Measurements from ENCODE around the gene DNM3. TPM values are rescaled to one million over a fixed set of nuclear protein-coding genes. Genes with fewer than 3 reads are reported as not detected.

Gene DNM3
- total and polyA plus RNA-seq, 2 donors (not counting 1 experiment from before 2014, with no cell fraction given), result 1.0 to 1.3 TPM

GRCh38 chr1:171792656-171793369 lies 48.5 kb upstream of the DNM3 start:
- intact Hi-C loops (cut with micrococcal nuclease), result no loop called here
- peaks cover 5% of the 10 kb centered on the region for H3K79me2 ChIP-seq (ENCODE audit: control insufficient read depth, insufficient read depth, low read length)
- DNase-seq, result no peak
- Mint-ChIP-seq H3K4me3 (no peak overlapping the region), H3K9me3 (ENCODE audit: insufficient read depth) (no peaks in the 10 kb centered on the region), H3K27me3 (no peaks in the 10 kb centered on the region), H3K4me1 (no peaks in the 10 kb centered on the region), H3K27ac (no peak overlapping the region)
- H3K4me2 ChIP-seq (replicated peaks; ENCODE audit: low read depth, low read length, poor library complexity, severe bottlenecking), result no peak overlapping the region
- POLR2A ChIA-PET, result no interaction called here
- no peak for ATAC-seq (ENCODE audit: low read depth)
- TF ChIP-seq EZH2 (IDR thresholded peaks at IDR 0.05; ENCODE audit: borderline replicate concordance, insufficient read depth, low read depth, low read length, poor library complexity, severe bottlenecking), result no peak
- TF ChIP-seq, protein P1, sequence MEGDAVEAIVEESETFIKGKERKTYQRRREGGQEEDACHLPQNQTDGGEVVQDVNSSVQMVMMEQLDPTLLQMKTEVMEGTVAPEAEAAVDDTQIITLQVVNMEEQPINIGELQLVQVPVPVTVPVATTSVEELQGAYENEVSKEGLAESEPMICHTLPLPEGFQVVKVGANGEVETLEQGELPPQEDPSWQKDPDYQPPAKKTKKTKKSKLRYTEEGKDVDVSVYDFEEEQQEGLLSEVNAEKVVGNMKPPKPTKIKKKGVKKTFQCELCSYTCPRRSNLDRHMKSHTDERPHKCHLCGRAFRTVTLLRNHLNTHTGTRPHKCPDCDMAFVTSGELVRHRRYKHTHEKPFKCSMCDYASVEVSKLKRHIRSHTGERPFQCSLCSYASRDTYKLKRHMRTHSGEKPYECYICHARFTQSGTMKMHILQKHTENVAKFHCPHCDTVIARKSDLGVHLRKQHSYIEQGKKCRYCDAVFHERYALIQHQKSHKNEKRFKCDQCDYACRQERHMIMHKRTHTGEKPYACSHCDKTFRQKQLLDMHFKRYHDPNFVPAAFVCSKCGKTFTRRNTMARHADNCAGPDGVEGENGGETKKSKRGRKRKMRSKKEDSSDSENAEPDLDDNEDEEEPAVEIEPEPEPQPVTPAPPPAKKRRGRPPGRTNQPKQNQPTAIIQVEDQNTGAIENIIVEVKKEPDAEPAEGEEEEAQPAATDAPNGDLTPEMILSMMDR (IDR thresholded peaks at IDR 0.05), result no peak
- no peak overlapping the region for H3K27ac ChIP-seq (ENCODE audit: low read length in 2 of 2)
- H3K4me3 ChIP-seq (ENCODE audit: control extremely low read depth in 1 of 5, extremely low read depth in 1 of 5, insufficient read depth in 1 of 5, low read depth in 2 of 5, low read length in 4 of 5), result no peak overlapping the region
- CTCF ChIA-PET, result interaction anchor here (0.8 kb wide), 1 partner anchor 9 kb away, joined by 3 read pairs; no protein-coding TSS in a partner anchor
- H3K9ac ChIP-seq (ENCODE audit: low read length), result no peak overlapping the region
- no peaks in the 10 kb centered on the region for H3K27me3 ChIP-seq (replicated peaks in 1 of 4; ENCODE audit: control extremely low read depth in 1 of 4, control insufficient read depth in 3 of 4, insufficient read depth in 4 of 4, low read length in 3 of 4)
- peaks cover 5% of the 10 kb centered on the region for H4K20me1 ChIP-seq (ENCODE audit: control insufficient read depth, insufficient read depth, low read length, poor library complexity, severe bottlenecking)
- WGBS (ENCODE audit: insufficient coverage), result 95% methylated on average over 4 of the region's 7 CpGs
- H3K4me1 ChIP-seq (ENCODE audit: control insufficient read depth in 2 of 2, insufficient read depth in 2 of 2, low read length in 2 of 2), result no peaks in the 10 kb centered on the region
- no peaks in the 10 kb centered on the region for H3K9me3 ChIP-seq (ENCODE audit: control extremely low read depth in 1 of 3, control insufficient read depth in 2 of 3, insufficient read depth in 1 of 3, low read length in 2 of 3)
- no peak overlapping the region for H2AFZ ChIP-seq (ENCODE audit: insufficient read depth, low read depth, low read length, poor library complexity, severe bottlenecking)
- H3K36me3 ChIP-seq (replicated peaks in 1 of 2; ENCODE audit: control extremely low read depth in 1 of 2, control insufficient read depth in 1 of 2, extremely low read depth in 1 of 2, insufficient read depth in 2 of 2, low read length in 1 of 2), result peaks cover 22 to 96% of the 10 kb centered on the region in 2 experiments

GRCh38 chr1:171793636-171794035 lies 47.7 kb upstream of the DNM3 start:
- intact Hi-C loops (cut with micrococcal nuclease), result no loop called here
- Histone ChIP-seq H3K36me3 (replicated peaks in 1 of 2; ENCODE audit: control extremely low read depth in 1 of 2, control insufficient read depth in 1 of 2, extremely low read depth in 1 of 2, insufficient read depth in 2 of 2, low read length in 1 of 2) (peaks cover 18 to 91% of the 10 kb centered on the region in 2 experiments), H3K27me3 (replicated peaks in 1 of 4; ENCODE audit: control extremely low read depth in 1 of 4, control insufficient read depth in 3 of 4, insufficient read depth in 4 of 4, low read length in 3 of 4) (no peaks in the 10 kb centered on the region), H3K9ac (ENCODE audit: low read length) (no peak overlapping the region), H3K4me2 (replicated peaks; ENCODE audit: low read depth, low read length, poor library complexity, severe bottlenecking) (no peak overlapping the region), H3K4me3 (ENCODE audit: control extremely low read depth in 1 of 5, extremely low read depth in 1 of 5, insufficient read depth in 1 of 5, low read depth in 2 of 5, low read length in 4 of 5) (no peak overlapping the region), H2AFZ (ENCODE audit: insufficient read depth, low read depth, low read length, poor library complexity, severe bottlenecking) (no peak overlapping the region), H3K4me1 (ENCODE audit: control insufficient read depth in 2 of 2, insufficient read depth in 2 of 2, low read length in 2 of 2) (no peaks in the 10 kb centered on the region), H3K27ac (ENCODE audit: low read length in 2 of 2) (no peak overlapping the region), H4K20me1 (ENCODE audit: control insufficient read depth, insufficient read depth, low read length, poor library complexity, severe bottlenecking) (peaks cover 5% of the 10 kb centered on the region), H3K9me3 (ENCODE audit: control extremely low read depth in 1 of 3, control insufficient read depth in 2 of 3, insufficient read depth in 1 of 3, low read length in 2 of 3) (no peaks in the 10 kb centered on the region), H3K79me2 (ENCODE audit: control insufficient read depth, insufficient read depth, low read length) (peaks cover 2% of the 10 kb centered on the region)
- ChIA-PET CTCF (no interaction called here), POLR2A (interaction anchor here (1.1 kb wide), 1 partner anchor 8 kb away, joined by 3 read pairs; no protein-coding TSS in a partner anchor)
- no peaks in the 10 kb centered on the region for H3K9me3 Mint-ChIP-seq (ENCODE audit: insufficient read depth)
- TF ChIP-seq, protein P1 (IDR thresholded peaks at IDR 0.05), result no peak
- no peak for TF ChIP-seq EZH2 (IDR thresholded peaks at IDR 0.05; ENCODE audit: borderline replicate concordance, insufficient read depth, low read depth, low read length, poor library complexity, severe bottlenecking)
- no peak overlapping the region for H3K27ac Mint-ChIP-seq
- H3K4me3 Mint-ChIP-seq, result no peak overlapping the region
- H3K4me1 Mint-ChIP-seq, result no peaks in the 10 kb centered on the region
- no peak for ATAC-seq (ENCODE audit: low read depth)
- no CpG with 5 or more reads among the region's 1 CpG for WGBS (ENCODE audit: insufficient coverage)
- DNase-seq, result no peak
- H3K27me3 Mint-ChIP-seq, result no peaks in the 10 kb centered on the region
